C4-2B (cell line): ENCODE data around the gene CIB1.

Source experiments
- CTCF ChIP-seq: fragments of 450-650 bp; conservative IDR thresholded peaks from 2 replicates; pipeline ENCODE4 v1.5.1; 2017; ENCODE audit warnings: mild to moderate bottlenecking
- ZFX ChIP-seq: fragments of 450-650 bp; IDR thresholded peaks from 2 replicates; pipeline ENCODE4 v1.6.1; 2017

GRCh38 chr15:90222547-90222946 is 11.2 kb downstream of the CIB1 start:
- TF ChIP-seq CTCF, result no peak
- TF ChIP-seq ZFX, result no peak
